IPS-18a (cell line): ENCODE data around the gene FHIT.

Experiments
- H3K27ac ChIP-seq: one replicate; pipeline ENCODE4 v1.5.1; 2013; ENCODE audit warnings: low read length
- H3K27me3 ChIP-seq: one replicate; pipeline ENCODE4 v1.6.1; 2013; ENCODE audit warnings: mild to moderate bottlenecking, low read length; ENCODE audit not compliant: control insufficient read depth, insufficient read depth
- H3K36me3 ChIP-seq: one replicate; pipeline ENCODE4 v1.6.1; 2013; ENCODE audit warnings: low read depth, low read length; ENCODE audit not compliant: control insufficient read depth
- H3K4me1 ChIP-seq: one replicate; pipeline ENCODE4 v1.6.1; 2013; ENCODE audit warnings: low read depth, low read length; ENCODE audit not compliant: control insufficient read depth
- H3K4me3 ChIP-seq: one replicate; pipeline ENCODE4 v1.5.1; 2013; ENCODE audit warnings: low read length
- H3K9ac ChIP-seq: one replicate; pipeline ENCODE4 v1.6.1; 2013; ENCODE audit warnings: mild to moderate bottlenecking, low read length, moderate library complexity
- H3K9me3 ChIP-seq: one replicate; pipeline ENCODE4 v1.6.1; 2013; ENCODE audit warnings: low read depth, low read length; ENCODE audit not compliant: control insufficient read depth

FHIT gene

GRCh38 chr3:61251174-61251972, at the start of gene FHIT:
Gene FHIT (minus strand): TSS chr3:61251452.
- H3K27ac ChIP-seq, result peak within 1 kb of the TSS; percentile 10
- no peaks in the 10 kb centered on the region for H3K9me3 ChIP-seq
- peak within 1 kb of the TSS; percentile 61 for H3K9ac ChIP-seq
- H3K4me3 ChIP-seq, result peak within 1 kb of the TSS; percentile 66
- H3K27me3 ChIP-seq, result no peaks in the 10 kb centered on the region
- no peaks in the 10 kb centered on the region for H3K36me3 ChIP-seq
- H3K4me1 ChIP-seq, result peaks cover 7% of the 10 kb centered on the region

- H3K9ac ChIP-seq, result no peak overlapping the region
- peaks cover 11% of the 10 kb centered on the region for H3K4me1 ChIP-seq
- no peak overlapping the region for H3K27ac ChIP-seq
Measured at GRCh38 chr3:61300786-61301185, 49.5 kb upstream of the FHIT start.

GRCh38 chr3:61300006-61300380, 48.7 kb upstream of the FHIT start:
- Histone ChIP-seq H3K9ac (no peak overlapping the region), H3K4me1 (peaks cover 11% of the 10 kb centered on the region), H3K9me3 (no peaks in the 10 kb centered on the region), H3K27ac (no peak overlapping the region), H3K27me3 (no peaks in the 10 kb centered on the region), H3K36me3 (no peaks in the 10 kb centered on the region), H3K4me3 (no peak overlapping the region)

More at GRCh38 chr3:61300786-61301185, 49.5 kb upstream of the FHIT start:
- no peaks in the 10 kb centered on the region for H3K9me3 ChIP-seq
- H3K27me3 ChIP-seq, result no peaks in the 10 kb centered on the region
- no peaks in the 10 kb centered on the region for H3K36me3 ChIP-seq
- H3K4me3 ChIP-seq, result no peak overlapping the region

GRCh38 chr3:61299343-61300005, 48.2 kb upstream of the FHIT start:
- Histone ChIP-seq H3K4me1 (peaks cover 11% of the 10 kb centered on the region), H3K4me3 (no peak overlapping the region)

GRCh38 chr3:61297821-61298220, 46.6 kb upstream of the FHIT start:
- Histone ChIP-seq H3K27ac (no peak overlapping the region), H3K9ac (no peak overlapping the region), H3K36me3 (no peaks in the 10 kb centered on the region), H3K9me3 (no peaks in the 10 kb centered on the region), H3K27me3 (no peaks in the 10 kb centered on the region), H3K4me3 (no peak overlapping the region), H3K4me1 (peaks cover 11% of the 10 kb centered on the region)

More at GRCh38 chr3:61299343-61300005, 48.2 kb upstream of the FHIT start:
- Histone ChIP-seq H3K36me3 (no peaks in the 10 kb centered on the region), H3K9me3 (no peaks in the 10 kb centered on the region), H3K27me3 (no peaks in the 10 kb centered on the region), H3K27ac (no peak overlapping the region), H3K9ac (no peak overlapping the region)

- no peak overlapping the region for H3K9ac ChIP-seq
- H3K9me3 ChIP-seq, result no peaks in the 10 kb centered on the region
- no peaks in the 10 kb centered on the region for H3K27me3 ChIP-seq
- no peak overlapping the region for H3K27ac ChIP-seq
- no peak overlapping the region for H3K4me3 ChIP-seq
- no peaks in the 10 kb centered on the region for H3K36me3 ChIP-seq
- H3K4me1 ChIP-seq, result no peaks in the 10 kb centered on the region
Measured at GRCh38 chr3:61288446-61288845, 37.2 kb upstream of the FHIT start.

- H3K4me3 ChIP-seq, result no peak overlapping the region
- H3K4me1 ChIP-seq, result no peaks in the 10 kb centered on the region
- H3K27me3 ChIP-seq, result no peaks in the 10 kb centered on the region
- no peak overlapping the region for H3K9ac ChIP-seq
- no peaks in the 10 kb centered on the region for H3K9me3 ChIP-seq
- H3K36me3 ChIP-seq, result no peaks in the 10 kb centered on the region
- no peak overlapping the region for H3K27ac ChIP-seq
Measured at GRCh38 chr3:61283876-61284275, 32.6 kb upstream of the FHIT start.

- H3K4me3 ChIP-seq, result no peak overlapping the region
- H3K4me1 ChIP-seq, result no peaks in the 10 kb centered on the region
- H3K9me3 ChIP-seq, result no peaks in the 10 kb centered on the region
- H3K27me3 ChIP-seq, result no peaks in the 10 kb centered on the region
- H3K9ac ChIP-seq, result no peak overlapping the region
- no peaks in the 10 kb centered on the region for H3K36me3 ChIP-seq
- H3K27ac ChIP-seq, result no peak overlapping the region
Measured at GRCh38 chr3:61278713-61279112, 27.5 kb upstream of the FHIT start.

- Histone ChIP-seq H3K4me3 (no peak overlapping the region), H3K36me3 (no peaks in the 10 kb centered on the region), H3K27me3 (no peaks in the 10 kb centered on the region), H3K4me1 (no peaks in the 10 kb centered on the region), H3K9me3 (no peaks in the 10 kb centered on the region), H3K27ac (no peak overlapping the region), H3K9ac (no peak overlapping the region)
Measured at GRCh38 chr3:61277411-61277810, 26.2 kb upstream of the FHIT start.

- H3K4me1 ChIP-seq, result no peaks in the 10 kb centered on the region
- H3K27me3 ChIP-seq, result no peaks in the 10 kb centered on the region
- H3K36me3 ChIP-seq, result no peaks in the 10 kb centered on the region
- H3K4me3 ChIP-seq, result no peak overlapping the region
- H3K27ac ChIP-seq, result no peak overlapping the region
- no peaks in the 10 kb centered on the region for H3K9me3 ChIP-seq
- no peak overlapping the region for H3K9ac ChIP-seq
Measured at GRCh38 chr3:61269435-61269834, 18.2 kb upstream of the FHIT start.

- no peak overlapping the region for H3K9ac ChIP-seq
- no peaks in the 10 kb centered on the region for H3K9me3 ChIP-seq
- no peak overlapping the region for H3K27ac ChIP-seq
- no peak overlapping the region for H3K4me3 ChIP-seq
- H3K36me3 ChIP-seq, result no peaks in the 10 kb centered on the region
- no peaks in the 10 kb centered on the region for H3K27me3 ChIP-seq
- H3K4me1 ChIP-seq, result no peaks in the 10 kb centered on the region
Measured at GRCh38 chr3:61268644-61269043, 17.4 kb upstream of the FHIT start.

- no peaks in the 10 kb centered on the region for H3K4me1 ChIP-seq
- no peak overlapping the region for H3K27ac ChIP-seq
- no peak overlapping the region for H3K9ac ChIP-seq
- H3K27me3 ChIP-seq, result no peaks in the 10 kb centered on the region
- no peak overlapping the region for H3K4me3 ChIP-seq
- no peaks in the 10 kb centered on the region for H3K36me3 ChIP-seq
- no peaks in the 10 kb centered on the region for H3K9me3 ChIP-seq
Measured at GRCh38 chr3:61264281-61264680, 13.0 kb upstream of the FHIT start.
